MM.1S (cell line): ENCODE data around the gene FAM107B.

ENCODE experiments used
- DNase-seq: peaks from one replicate; pipeline ENCODE4 v3.0.0-alpha.2; 2015
- H2AFZ ChIP-seq: fragments of 300-600 bp; sonication (generic); 2 replicates; pipeline ENCODE4 v1.6.0; 2016; ENCODE audit warnings: antibody characterized with exemption, low read length
- H3F3A ChIP-seq: fragments of 300-600 bp; sonication (generic); 2 replicates; pipeline ENCODE4 v1.6.1; 2016; ENCODE audit warnings: mild to moderate bottlenecking, antibody characterized with exemption, low read length, moderate library complexity, mixed read lengths; ENCODE audit not compliant: insufficient read depth
- H3K27ac ChIP-seq: fragments of 300-600 bp; sonication (generic); 2 replicates; pipeline ENCODE4 v1.5.1; 2016; ENCODE audit warnings: mild to moderate bottlenecking, low read length
- H3K27me3 ChIP-seq: fragments of 300-600 bp; sonication (generic); replicated peaks from 2 replicates; pipeline ENCODE4 v1.6.0; 2016; ENCODE audit warnings: low read length; ENCODE audit not compliant: insufficient read depth
- H3K36me3 ChIP-seq: fragments of 300-600 bp; sonication (generic); replicated peaks from 2 replicates; pipeline ENCODE4 v1.6.1; 2016; ENCODE audit warnings: mild to moderate bottlenecking, low read length, mixed read lengths; ENCODE audit not compliant: insufficient read depth
- H3K4me1 ChIP-seq: fragments of 300-600 bp; sonication (generic); 2 replicates; pipeline ENCODE4 v1.6.1; 2016; ENCODE audit warnings: low read length, mixed read lengths
- H3K4me2 ChIP-seq: fragments of 300-600 bp; sonication (generic); 2 replicates; pipeline ENCODE4 v1.6.0; 2016; ENCODE audit warnings: low read depth, low read length
- H3K4me3 ChIP-seq: fragments of 300-600 bp; sonication (generic); 2 replicates; pipeline ENCODE4 v1.5.1; 2016; ENCODE audit warnings: low read length, mixed read lengths
- H3K79me2 ChIP-seq: fragments of 300-600 bp; sonication (generic); 2 replicates; pipeline ENCODE4 v1.6.1; 2016; ENCODE audit warnings: mixed run types, low read length, mixed read lengths
- H3K9ac ChIP-seq: fragments of 300-600 bp; sonication (generic); 2 replicates; pipeline ENCODE4 v1.6.1; 2016; ENCODE audit warnings: low read length, mixed read lengths
- H3K9me2 ChIP-seq: fragments of 300-600 bp; sonication (generic); replicated peaks from 2 replicates; pipeline ENCODE4 v1.6.1; 2016; ENCODE audit warnings: mild to moderate bottlenecking, low read length, mixed read lengths; ENCODE audit not compliant: insufficient read depth
- H3K9me3 ChIP-seq: fragments of 300-600 bp; sonication (generic); replicated peaks from 2 replicates; pipeline ENCODE4 v1.6.1; 2016; ENCODE audit warnings: mild to moderate bottlenecking, low read length, mixed read lengths; ENCODE audit not compliant: insufficient read depth
- H4K20me1 ChIP-seq: fragments of 300-600 bp; sonication (generic); 2 replicates; pipeline ENCODE4 v1.6.1; 2016; ENCODE audit warnings: mild to moderate bottlenecking, low read length, moderate library complexity, mixed read lengths; ENCODE audit not compliant: insufficient read depth
- EZH2 ChIP-seq: fragments of 300-600 bp; sonication (generic); optimal IDR thresholded peaks from 2 replicates; pipeline ENCODE3; 2017; ENCODE audit warnings: low read depth, mild to moderate bottlenecking, antibody characterized with exemption, low read length, mixed read lengths
- EZH2phosphoT487 ChIP-seq: fragments of 300-600 bp; sonication (generic); IDR thresholded peaks from 2 replicates; pipeline ENCODE4 v1.6.1; 2018; ENCODE audit warnings: antibody characterized with exemption, low read length
- TF ChIP-seq, protein P1 (sequence below): fragments of 300-600 bp; sonication (generic); IDR thresholded peaks from 2 replicates; pipeline ENCODE4 v1.5.1; 2016; ENCODE audit warnings: antibody characterized with exemption, low read length, mixed read lengths

Gene FAM107B

DNA sequence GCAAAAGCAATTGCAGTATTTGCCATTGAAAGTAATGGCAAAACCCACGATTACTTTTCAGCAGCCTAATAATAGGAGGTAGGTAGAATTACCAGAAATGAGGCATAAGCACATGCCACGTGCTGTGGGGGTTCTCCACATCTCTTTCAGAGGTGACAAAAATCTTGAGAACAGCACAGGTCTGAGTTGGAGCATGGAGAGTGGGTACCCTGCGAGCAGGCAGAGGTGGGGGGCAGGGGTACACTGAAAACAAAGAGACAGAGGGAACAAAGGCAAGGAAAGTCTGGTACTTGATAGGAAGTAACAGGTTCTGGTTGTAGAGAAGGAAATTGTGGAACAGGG is 75.9 kb downstream of the FAM107B start:
- no peaks in the 10 kb centered on the region for H3K79me2 ChIP-seq
- H3K4me3 ChIP-seq = no peak overlapping the region
- no peaks in the 10 kb centered on the region for H3K9me3 ChIP-seq
- H3K4me2 ChIP-seq = no peak overlapping the region
- H3K4me1 ChIP-seq = peaks cover 9% of the 10 kb centered on the region
- no peak overlapping the region; the same call in 1 of the 2 replicates for H2AFZ ChIP-seq
- H3F3A ChIP-seq = no peaks in the 10 kb centered on the region
- no peak for DNase-seq
- no peak overlapping the region for H3K27ac ChIP-seq
- H4K20me1 ChIP-seq = no peaks in the 10 kb centered on the region
- H3K36me3 ChIP-seq = no peaks in the 10 kb centered on the region
- H3K9me2 ChIP-seq = no peaks in the 10 kb centered on the region
- H3K27me3 ChIP-seq = no peaks in the 10 kb centered on the region
- no peak overlapping the region for H3K9ac ChIP-seq
- TF ChIP-seq EZH2phosphoT487 = no peak
- TF ChIP-seq, protein P1, sequence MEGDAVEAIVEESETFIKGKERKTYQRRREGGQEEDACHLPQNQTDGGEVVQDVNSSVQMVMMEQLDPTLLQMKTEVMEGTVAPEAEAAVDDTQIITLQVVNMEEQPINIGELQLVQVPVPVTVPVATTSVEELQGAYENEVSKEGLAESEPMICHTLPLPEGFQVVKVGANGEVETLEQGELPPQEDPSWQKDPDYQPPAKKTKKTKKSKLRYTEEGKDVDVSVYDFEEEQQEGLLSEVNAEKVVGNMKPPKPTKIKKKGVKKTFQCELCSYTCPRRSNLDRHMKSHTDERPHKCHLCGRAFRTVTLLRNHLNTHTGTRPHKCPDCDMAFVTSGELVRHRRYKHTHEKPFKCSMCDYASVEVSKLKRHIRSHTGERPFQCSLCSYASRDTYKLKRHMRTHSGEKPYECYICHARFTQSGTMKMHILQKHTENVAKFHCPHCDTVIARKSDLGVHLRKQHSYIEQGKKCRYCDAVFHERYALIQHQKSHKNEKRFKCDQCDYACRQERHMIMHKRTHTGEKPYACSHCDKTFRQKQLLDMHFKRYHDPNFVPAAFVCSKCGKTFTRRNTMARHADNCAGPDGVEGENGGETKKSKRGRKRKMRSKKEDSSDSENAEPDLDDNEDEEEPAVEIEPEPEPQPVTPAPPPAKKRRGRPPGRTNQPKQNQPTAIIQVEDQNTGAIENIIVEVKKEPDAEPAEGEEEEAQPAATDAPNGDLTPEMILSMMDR = no peak
- TF ChIP-seq EZH2 = no peak

DNA sequence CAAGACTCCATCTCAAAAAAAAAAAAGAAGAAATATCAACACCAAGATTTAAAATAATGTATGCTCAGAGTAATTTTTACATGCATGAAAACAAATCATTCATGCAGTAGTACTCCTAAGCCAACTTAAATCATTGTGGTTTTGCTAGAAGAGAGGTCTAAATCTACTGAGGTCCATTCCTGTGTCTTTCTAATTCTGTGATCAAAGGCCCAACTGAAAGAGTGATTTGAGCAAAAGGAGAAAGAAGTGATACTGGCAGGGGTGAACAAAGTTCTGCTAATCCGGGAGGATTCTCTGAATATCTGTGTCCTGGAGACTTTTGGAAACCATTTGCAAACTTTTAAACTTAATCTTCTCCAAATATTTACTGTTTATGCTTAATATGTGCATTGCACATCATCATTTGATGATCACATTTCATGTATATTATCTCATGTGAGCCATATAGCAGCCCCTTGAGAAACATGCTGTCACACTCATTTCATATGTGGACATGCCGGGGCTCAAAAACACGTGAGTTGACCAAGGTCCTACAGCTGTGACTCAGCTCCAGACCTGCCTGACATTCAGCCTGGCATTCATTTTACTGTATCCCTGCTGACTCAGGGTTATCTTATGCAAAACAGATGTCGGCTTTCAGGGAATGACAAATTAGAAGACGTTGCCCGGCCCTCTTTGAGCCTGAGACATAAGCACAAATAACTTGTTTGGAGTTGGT is 76.4 kb downstream of the FAM107B start:
- peaks cover 9% of the 10 kb centered on the region for H3K4me1 ChIP-seq
- no peak overlapping the region for H3K4me3 ChIP-seq
- no peaks in the 10 kb centered on the region for H3K9me3 ChIP-seq
- no peak overlapping the region; the same call in 1 of the 2 replicates for H2AFZ ChIP-seq
- no peak overlapping the region for H3K4me2 ChIP-seq
- H3K27ac ChIP-seq = no peak overlapping the region
- DNase-seq = peak; percentile 16
- H3K79me2 ChIP-seq = no peaks in the 10 kb centered on the region
- TF ChIP-seq, protein P1 = no peak
- no peak for TF ChIP-seq EZH2phosphoT487
- no peak for TF ChIP-seq EZH2
- H4K20me1 ChIP-seq = no peaks in the 10 kb centered on the region
- no peaks in the 10 kb centered on the region for H3F3A ChIP-seq
- H3K9me2 ChIP-seq = no peaks in the 10 kb centered on the region
- no peak overlapping the region for H3K9ac ChIP-seq
- H3K27me3 ChIP-seq = no peaks in the 10 kb centered on the region
- H3K36me3 ChIP-seq = no peaks in the 10 kb centered on the region

DNA sequence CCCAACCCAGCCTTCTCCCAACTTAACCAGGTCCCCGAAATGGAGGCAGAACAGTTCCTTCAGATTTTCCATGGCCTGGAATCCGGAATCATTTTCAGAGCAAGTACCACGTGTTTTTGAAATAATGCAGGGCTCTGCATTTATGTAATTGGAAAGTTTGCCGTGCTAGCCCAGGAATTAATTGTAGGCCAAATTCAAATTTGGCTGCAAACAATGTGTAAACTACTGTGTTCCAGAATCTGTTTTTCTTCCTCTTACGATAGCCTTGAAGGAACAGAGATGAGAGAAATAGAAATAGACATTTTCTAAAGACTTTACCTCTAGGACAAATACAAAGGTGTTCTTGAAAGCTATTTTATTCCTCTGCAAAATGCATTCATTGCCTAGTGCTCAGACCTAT is 77.4 kb downstream of the FAM107B start:
- H3K79me2 ChIP-seq = no peaks in the 10 kb centered on the region
- no peaks in the 10 kb centered on the region for H3K9me2 ChIP-seq
- H3K9me3 ChIP-seq = no peaks in the 10 kb centered on the region
- no peak for TF ChIP-seq EZH2
- TF ChIP-seq, protein P1 = no peak
- TF ChIP-seq EZH2phosphoT487 = no peak
- no peaks in the 10 kb centered on the region for H3K27me3 ChIP-seq
- H2AFZ ChIP-seq = no peak overlapping the region
- H3K4me3 ChIP-seq = no peak overlapping the region
- H3K4me1 ChIP-seq = peaks cover 9% of the 10 kb centered on the region
- H3K9ac ChIP-seq = no peak overlapping the region
- H3K27ac ChIP-seq = no peak overlapping the region
- H3F3A ChIP-seq = no peaks in the 10 kb centered on the region
- H4K20me1 ChIP-seq = no peaks in the 10 kb centered on the region
- H3K36me3 ChIP-seq = no peaks in the 10 kb centered on the region
- H3K4me2 ChIP-seq = no peak overlapping the region
- no peak for DNase-seq
